GM15510 (cell line): ENCODE data around the gene UBE2F.

ENCODE experiments used
- POLR2A ChIP-seq: IDR thresholded peaks from 3 replicates; pipeline ENCODE4 v1.6.1; 2011; ENCODE audit warnings: borderline replicate concordance; ENCODE audit not compliant: insufficient read length; ENCODE audit errors: extremely low read depth

UBE2F gene

GRCh38 chr2:237967463-237967951 lies 693 bp downstream of the UBE2F start:
- no peak for TF ChIP-seq POLR2A

- no peak for TF ChIP-seq POLR2A
Observed at GRCh38 chr2:237968048-237968862, 1.4 kb downstream of the UBE2F start.

- TF ChIP-seq POLR2A, result no peak
Observed at GRCh38 chr2:237971661-237972060, 4.8 kb downstream of the UBE2F start.

GRCh38 chr2:237972211-237972610 lies 5.4 kb downstream of the UBE2F start:
- TF ChIP-seq POLR2A, result no peak

- no peak for TF ChIP-seq POLR2A
Observed at GRCh38 chr2:237972936-237973335, 6.1 kb downstream of the UBE2F start.

GRCh38 chr2:237977380-237977779 lies 10.6 kb downstream of the UBE2F start:
- no peak for TF ChIP-seq POLR2A

GRCh38 chr2:237978058-237978712 lies 11.4 kb downstream of the UBE2F start:
- TF ChIP-seq POLR2A, result no peak

- no peak for TF ChIP-seq POLR2A
Observed at GRCh38 chr2:237979331-237979730, 12.5 kb downstream of the UBE2F start.

- no peak for TF ChIP-seq POLR2A
Observed at GRCh38 chr2:237980087-237980486, 13.3 kb downstream of the UBE2F start.

- no peak for TF ChIP-seq POLR2A
Observed at GRCh38 chr2:237980751-237981150, 13.9 kb downstream of the UBE2F start.

- TF ChIP-seq POLR2A, result no peak
Observed at GRCh38 chr2:237982039-237982725, 15.4 kb downstream of the UBE2F start.

- no peak for TF ChIP-seq POLR2A
Observed at GRCh38 chr2:237983922-237984321, 17.1 kb downstream of the UBE2F start.

- no peak for TF ChIP-seq POLR2A
Observed at GRCh38 chr2:237987268-237987667, 20.5 kb downstream of the UBE2F start.

- no peak for TF ChIP-seq POLR2A
Observed at GRCh38 chr2:237993701-237994100, 26.9 kb downstream of the UBE2F start.

- TF ChIP-seq POLR2A, result no peak
Observed at GRCh38 chr2:237995036-237995435, 28.2 kb downstream of the UBE2F start.
